HT-29 (cell line): ENCODE data around the gene RXRA. TPM values are rescaled to one million over a fixed set of nuclear protein-coding genes. Genes with fewer than 3 reads are reported as not detected.

ENCODE experiments used
- DNase-seq: peaks from one replicate; pipeline ENCODE4 v3.0.0-alpha.2; 2015; ENCODE audit warnings: low spot score
- total RNA-seq: library from RNA; depleted of rRNA; stranded (reverse); fragments of >200 nt; shearing (Covaris generic); gene quantifications from 2 replicates; pipeline ENCODE4 v1.2.3, GENCODE V29; 2014

The RXRA gene
- total RNA-seq, 1 experiment from 2014 or later = 74.4 TPM

DNA sequence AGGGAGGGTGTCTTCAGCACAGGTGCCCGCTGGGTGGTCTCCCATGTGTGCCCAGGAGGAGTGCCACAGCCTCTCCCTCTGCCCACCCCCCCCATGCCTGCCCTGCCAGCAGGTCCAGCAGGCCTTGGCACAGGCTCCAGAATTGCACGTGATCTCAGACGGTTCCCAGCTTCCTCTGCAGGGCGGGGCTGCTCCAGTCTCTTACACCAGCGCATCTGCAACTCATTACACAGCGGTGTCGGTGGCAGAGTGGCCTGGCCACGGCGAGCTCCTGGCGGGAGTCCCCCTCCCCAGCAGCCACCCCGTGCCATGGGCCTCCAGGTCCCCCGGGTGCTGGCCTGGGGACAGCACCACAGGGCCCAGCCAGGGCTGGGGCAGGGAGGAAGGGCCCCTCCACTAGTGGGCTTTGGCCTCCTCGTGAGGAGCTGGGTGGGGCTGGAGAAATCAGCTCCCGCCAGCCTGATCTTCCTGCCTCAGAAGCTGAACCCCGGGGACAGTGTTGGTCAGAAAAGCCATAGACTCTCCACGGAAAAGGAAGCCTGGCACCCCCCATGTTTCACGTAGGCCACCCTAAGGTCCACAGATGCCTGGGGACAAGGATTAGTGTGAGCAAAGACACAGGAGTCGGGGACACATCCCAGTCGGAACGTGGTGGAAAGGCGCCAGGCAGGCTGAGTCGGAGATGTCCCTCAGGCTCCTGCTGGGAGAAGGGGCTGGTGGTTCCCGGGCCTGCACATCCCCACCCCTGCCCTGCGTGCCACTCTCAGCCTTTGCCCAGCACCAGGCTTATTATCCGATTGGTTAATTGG, 40.2 kb downstream of the RXRA start:
- DNase-seq = peak; percentile 86

DNA sequence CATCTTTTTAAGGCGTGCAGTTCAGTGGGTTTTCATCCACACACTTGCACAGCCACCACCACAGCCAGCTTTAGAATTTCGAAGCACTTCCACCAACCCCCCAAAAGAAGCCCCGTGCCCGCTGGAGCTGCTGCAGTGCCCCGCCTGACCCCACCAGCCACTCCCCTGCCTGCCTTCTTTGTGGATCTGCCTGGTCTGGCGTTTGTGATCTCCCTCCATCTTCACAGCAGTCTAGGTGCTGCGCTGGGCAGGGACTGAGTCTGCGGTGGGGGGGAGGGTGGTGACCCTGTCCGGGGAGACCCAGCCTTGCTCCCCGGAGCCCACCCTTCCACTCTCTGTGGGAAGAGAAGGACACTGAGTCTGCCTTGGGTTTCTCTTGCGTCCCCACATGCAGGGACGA, 40.8 kb downstream of the RXRA start:
- DNase-seq = no peak

DNA sequence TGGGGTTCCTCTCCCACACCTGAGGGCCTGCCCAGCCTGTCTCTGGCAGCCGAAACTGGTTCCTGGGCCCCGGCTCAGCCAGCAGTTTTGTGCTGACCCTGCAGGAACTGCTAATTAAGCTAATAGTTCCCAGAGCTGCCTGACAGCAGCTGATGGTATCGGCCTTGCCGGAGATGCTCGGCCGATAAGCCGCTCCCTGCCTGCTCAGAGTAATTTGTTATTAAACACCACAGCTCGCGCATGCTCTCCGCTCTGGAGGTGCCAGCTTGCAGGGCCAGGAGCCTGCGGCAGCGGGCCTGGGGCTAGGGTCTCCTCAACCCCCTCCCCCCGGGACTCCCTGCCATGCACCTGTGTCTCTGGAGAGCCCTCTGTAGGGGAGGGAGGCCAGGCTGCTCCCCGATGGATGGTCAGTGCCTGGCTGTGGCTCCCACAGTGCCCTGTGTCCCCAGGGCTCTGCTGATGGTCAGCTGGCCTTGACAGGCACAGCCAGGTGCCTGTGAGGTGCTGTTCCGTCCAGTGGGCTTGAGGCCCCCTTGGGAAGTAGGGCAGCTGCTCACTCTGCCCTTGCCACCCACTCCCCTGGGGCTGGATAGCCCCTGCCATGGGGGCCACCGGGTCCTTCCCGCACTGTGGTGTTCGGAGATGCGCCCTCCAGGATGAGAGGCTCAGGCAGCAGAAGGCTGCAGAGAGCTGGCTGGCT, 41.7 kb downstream of the RXRA start:
- no peak for DNase-seq

DNA sequence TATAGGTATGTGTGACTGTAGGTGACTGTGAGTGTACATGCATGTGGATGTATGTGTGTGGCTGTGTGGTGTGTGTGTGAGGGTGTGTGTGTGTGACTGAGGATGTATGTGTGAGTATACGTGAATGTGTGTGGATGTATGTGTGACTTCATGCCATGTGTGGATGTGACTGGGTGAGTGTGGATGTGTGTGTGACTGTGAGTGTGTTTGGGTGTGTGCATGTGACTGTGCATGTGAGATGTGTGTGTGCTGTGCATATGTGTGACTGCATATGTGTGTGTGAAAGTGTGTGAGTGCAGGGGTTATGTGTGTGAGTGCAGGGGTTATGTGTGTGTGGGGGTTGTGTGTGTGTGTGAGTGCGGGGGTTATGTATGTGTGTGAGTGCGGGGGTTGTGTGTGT, 42.3 kb downstream of the RXRA start:
- DNase-seq = no peak

DNA sequence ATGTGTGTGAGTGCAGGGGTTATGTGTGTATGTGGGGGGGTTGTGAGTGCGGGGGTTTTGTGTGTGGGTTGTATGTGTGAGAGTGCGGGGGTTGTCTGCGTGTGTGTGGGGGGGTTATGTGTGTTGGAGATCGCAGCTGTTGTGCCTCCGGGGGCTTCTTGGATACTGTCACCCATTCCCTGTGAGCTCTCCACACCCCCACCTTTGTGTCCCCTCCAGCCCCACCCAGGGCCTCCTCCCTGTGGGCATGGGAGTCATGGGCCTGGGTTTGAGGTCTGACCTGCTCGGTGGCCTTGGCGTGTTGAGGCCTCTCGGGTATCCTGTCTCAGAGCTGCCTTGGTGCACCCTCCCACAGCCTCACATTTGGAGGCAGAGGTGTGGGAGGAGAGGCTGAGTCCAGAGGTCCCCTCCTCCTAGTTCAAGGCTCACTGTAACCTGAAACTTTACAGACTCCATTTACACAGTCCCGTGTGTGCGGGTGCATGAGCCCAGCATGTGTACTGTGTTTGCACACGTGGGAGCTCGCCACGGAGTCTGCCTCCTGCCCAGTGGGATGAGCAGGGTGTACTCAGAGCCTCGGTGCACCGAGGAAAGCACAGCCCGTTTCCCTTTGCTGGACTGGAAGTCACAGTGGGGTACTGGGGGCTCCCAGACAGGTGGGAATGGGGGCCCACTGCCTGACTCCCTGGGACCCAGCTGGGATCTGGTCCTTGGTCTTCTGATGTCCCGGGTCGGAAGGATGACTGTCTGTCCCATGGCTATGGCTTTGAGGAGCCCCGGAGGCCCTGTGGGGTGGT, 43.4 kb downstream of the RXRA start:
- no peak for DNase-seq

DNA sequence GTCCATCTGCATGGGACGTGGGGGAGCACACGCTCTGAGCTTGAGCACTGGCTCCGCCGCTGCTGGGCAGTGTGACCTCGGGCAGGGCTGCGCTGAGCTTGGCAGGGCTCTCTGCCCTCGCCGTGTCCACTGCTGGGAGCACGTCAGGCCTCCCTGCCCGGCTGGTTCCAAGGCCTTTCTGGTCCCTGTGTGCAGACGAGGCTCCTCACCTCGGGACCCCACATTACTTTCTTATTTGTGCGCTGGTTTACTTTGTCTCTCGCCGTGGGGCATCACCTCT, 43.9 kb downstream of the RXRA start:
- no peak for DNase-seq

DNA sequence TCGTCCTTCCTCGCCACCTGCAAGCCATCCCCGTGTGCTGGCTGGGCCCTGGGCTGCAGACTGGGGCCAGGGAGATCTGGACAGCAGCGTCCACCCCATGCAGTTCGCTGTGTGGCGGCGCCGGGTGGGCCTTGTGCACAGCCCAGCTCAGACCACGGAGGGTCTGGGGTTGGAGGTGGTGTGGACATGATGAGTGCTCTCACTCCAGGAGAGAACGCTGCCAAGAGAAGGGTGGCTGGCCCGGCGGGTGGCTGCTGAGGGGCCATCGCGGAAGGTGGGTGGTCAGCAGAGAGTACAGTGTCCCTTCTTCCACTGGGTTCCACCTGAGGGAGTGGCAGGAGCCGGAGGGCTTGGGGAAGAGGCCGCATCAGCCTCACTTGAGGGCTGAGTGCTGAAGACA, 44.4 kb downstream of the RXRA start:
- DNase-seq = no peak

DNA sequence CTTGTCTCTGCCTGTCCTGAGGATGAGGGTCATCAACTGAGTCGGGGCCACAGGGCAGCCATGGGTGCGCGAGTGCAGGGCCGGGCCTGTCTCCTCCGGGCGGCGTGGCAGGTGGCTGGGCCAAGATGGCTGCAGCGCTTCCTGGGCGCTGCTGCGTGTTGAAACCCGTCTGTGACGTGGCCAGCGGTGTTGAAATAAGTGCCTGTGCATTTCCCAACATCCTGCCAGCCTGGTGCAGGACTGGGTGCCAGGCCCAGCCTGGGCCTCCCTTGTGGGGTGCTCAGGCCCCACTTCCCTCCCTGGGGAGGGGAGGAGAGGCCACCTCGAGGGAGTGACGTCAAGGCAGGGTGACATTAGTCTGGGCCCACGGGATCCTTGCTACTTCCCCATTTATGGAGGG, 45.5 kb downstream of the RXRA start:
- DNase-seq = no peak

DNA sequence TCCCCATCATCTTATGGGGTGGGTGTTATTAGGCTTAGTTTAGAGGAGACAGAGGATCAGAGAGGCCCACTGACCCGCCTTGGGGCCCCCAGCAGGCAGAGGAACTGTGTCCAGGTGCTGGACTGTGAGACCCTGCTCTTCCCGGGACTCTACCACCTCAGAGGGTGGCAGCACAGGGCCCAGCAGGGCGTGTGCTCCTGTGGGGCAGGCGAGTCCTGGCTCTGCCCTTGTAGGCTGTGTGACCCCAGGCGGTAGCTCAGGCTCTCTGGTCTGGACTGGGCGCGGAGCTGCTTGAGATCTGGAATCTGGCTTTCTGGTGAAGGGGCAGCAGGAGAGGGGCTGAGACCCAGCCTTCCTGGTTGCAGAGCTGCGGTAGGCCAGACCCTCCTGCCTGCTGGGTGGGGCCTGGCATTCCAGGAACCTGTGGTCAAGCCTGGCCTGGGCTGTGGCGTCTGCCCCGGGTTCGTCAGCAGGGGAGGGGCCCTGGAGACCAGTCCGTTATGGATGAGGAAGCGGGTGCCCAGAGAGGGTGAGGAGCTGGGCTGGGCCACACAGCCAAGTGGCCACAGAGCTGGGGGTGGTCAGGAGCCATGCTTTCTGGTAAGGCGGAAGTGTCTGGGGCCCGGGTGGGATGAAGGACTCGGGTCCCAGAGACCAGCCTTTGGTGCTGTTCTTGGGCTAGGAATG, 46.5 kb downstream of the RXRA start:
- no peak for DNase-seq

DNA sequence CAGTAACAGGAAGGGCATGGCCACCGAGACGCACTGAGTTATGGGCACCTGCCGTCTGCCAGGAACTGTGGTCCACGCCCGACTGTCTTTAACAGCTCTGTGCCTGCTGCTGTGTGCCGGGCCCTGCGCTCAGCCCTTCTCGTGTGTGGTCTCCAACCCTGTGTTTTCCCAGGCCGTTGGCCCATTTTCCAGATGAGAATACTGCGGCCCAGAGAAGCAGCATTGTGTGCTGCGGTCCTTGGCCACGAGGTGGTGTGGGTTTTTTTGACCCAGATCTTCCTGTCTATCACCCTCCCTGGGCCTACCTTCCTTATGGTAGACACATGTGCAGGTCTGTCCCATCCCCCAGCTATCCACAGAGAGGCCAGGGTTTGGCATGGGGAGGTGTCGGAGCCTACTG, 47.0 kb downstream of the RXRA start:
- DNase-seq = no peak

DNA sequence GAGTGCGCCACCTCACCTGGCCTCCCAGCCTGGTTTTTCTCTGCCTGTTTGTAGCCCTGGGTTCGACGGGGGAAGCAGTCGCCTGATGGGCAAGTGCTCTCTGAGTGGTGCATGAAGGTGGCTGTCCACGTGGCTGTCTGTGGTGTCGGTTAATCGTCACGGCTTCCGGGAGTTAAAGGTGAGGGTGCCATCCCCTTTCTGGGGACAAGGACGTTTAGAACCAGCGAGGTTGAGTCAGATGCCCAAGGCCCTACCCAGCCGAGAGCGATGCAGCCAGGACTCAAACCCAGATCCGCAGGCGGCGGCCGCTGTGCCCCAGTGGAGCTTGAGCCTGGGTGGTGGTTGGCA, 47.7 kb downstream of the RXRA start:
- no peak for DNase-seq

DNA sequence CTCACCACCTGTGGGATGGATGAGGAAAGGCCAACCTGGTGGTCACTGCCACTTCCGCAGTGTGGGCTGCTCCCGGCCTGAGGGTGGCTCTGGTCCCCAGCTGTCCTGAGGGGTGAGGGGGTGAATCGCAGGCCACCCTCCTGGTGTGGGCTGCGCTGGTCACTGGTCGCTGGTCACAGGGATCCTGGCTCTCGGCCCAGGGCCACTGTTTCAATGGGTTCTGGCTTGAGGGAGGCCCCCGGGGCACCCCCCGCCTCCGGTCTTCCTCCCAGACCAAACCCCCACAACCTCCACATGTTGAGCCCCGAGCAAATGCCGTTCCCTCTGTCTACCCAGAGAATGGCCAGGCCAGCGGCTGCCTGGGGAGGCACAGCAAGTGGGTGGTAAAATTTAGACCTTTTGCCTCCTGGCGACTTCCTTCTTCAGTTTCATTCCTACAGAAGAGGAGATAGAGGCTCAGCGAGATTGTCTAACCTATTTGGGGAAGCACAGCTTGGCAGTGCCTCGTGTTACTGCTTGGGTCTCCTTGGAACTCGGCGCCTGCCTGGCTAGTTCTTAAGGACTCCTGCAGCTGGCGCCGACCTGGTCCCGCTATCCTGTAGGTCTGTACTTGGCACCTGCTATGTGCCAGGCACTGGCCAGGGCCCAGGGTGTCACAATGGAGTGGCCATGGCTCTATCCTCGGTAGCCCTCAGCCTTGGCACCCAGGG, 48.2 kb downstream of the RXRA start:
- DNase-seq = no peak

DNA sequence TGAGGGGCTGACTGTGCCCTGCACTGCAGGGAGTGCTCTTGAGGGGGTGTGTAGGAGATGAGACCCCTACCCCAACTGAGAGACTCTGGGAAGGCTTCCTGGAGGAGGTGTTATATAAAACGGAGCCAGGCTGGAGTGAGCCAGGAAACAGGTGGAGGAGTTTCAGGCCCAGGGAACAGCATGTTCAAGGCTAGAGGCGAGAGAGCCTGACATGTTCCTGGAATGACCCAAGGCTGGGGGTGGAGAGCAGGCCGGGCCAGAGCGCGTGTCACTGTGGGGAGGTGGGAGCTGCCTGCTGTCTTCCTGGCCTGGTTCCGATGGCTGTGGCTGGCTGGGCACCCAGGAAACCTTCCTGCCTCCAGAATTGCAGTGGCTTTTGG, 48.7 kb downstream of the RXRA start:
- DNase-seq = no peak

DNA sequence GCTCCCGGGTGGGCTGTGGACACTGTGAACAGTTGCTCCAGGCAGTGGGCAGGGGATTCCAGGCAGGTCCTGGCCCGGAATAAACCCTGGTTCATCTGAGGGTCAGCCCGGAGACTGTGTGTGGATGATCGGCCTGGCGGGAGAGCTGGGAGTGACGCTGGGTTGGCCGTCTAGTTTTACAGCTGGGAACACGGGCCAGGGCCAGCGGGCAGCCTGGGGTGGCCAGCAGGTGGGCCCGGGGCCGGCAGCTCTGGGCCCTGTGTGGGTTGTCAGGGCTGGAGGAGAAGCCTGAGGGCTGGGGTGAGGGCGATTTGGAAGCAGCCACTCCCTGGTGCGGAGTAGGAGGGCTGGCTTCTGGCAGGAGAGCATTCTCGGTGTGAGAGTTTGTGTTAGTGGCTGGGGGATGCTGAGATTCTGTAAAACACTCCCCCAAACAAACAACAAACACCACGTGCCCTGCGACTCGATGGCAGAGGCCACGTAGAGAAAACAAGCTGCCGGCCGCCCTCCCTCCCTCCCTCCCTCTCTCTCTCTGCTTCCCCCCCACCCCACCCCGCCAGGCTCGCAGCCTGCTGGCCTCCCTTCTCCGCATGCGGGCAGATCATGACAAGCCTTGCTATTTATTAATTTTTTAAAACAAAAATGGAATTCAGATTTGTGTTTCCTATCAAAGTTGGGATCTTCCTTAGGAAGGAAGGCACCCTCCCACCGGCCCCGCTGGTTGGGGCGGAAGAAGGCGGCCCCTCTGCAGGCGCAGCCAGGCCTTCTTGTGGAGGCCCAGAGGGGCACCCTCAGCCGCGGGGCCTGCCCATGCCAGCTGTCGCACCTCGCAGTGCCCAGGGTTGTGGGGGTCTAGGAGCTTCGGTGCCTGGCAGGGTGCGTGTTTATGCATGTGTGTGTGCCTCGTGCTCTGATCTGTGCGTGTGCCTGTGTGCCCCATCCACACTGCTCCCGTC, 49.5 kb downstream of the RXRA start:
- peak; percentile 37 for DNase-seq

DNA sequence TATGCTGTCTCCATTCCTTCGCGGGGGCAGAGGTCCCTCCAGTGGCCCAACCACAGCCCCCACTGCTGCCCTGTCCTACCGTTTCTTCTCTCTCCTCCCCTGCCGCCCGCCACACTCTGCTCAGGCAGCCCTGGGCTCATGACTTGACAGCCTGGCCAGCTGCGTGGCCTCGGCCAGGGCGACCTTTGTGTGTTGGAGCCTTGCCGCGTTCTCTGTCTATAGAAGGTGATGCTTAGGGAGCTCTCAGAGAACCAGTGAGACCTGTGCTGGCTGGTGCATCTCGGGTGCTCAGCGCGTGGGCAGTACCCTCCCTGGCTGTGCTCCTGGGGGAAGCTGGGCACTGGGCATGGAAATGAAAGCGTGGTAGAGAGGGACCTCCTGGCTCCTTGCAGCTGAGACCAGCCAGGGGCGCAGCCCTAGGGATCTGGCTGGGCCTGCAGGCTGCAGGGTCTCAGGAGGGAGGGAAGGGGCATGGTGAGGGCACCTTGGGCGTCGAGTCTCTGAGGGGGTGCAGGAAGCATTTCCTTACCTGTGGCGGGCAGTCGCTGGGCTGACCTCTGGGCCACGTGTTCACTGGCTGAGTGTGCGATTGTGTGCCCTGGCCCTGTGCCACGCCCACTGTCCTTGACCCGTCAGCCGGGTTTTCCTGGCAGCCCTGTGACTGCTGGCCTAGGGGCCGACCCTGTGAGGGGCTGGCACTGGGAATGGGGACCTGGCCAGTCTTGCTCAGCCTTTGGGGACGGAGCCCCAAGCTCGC, 50.3 kb downstream of the RXRA start:
- no peak for DNase-seq

DNA sequence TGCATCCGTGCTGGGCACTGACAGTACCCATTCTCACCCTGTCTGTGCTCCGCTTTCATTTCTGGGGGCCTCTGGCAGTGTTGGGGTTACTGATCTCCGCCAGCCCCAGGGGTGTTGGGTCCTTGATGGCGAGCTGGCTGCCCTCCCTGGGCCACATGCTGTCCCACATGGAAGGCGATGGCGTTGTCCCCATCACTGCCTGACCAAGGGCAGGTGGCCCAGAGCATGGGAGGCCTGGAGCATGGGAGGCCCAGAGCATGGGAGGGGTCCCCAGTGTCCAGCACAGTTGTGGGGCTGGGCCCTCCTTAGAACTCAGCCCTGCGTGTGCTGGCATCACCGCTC, 50.9 kb downstream of the RXRA start:
- DNase-seq = no peak

DNA sequence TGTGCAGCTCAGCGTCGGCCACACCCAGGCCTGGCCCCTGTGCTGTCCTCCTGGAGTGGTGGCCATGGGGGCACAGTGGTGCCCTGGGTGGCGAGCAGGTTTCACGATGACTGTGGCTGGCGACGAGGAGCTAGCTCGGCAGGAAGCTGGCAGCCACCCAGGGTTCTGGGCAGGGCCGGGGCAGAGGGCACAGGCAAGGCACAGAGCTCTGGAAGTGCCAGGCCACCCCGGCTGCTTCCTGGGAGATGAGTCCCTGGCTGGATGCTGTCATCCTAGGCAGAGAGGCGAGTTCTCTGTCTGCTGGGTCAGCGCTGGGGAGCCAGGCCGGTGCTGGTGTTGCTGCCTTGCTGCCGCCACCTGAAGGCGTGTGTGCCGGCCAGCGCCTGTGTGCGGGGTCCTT, 51.7 kb downstream of the RXRA start:
- DNase-seq = peak; percentile 94

DNA sequence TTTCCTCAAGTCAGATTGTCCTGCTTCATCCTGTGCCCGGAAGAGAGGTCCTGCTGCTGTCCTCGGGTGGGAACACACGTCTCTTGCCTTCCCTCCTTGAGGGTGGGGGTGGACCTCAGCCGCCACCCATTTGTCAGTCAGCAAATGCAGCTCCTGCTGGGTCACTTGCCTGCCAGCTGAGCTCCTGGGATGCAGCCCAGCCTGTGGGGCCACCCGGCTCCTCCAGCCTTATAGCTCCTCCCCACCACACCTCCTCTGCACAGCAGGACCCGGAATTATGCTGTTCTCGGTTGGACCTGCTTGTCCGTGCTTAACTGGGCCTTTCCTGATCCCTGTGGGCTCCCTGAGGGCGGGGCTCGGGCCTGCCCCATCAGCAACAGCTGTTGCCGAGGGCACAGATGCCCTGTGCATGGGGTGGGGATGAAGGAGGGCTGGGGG, 52.7 kb downstream of the RXRA start:
- DNase-seq = peak; percentile 76

DNA sequence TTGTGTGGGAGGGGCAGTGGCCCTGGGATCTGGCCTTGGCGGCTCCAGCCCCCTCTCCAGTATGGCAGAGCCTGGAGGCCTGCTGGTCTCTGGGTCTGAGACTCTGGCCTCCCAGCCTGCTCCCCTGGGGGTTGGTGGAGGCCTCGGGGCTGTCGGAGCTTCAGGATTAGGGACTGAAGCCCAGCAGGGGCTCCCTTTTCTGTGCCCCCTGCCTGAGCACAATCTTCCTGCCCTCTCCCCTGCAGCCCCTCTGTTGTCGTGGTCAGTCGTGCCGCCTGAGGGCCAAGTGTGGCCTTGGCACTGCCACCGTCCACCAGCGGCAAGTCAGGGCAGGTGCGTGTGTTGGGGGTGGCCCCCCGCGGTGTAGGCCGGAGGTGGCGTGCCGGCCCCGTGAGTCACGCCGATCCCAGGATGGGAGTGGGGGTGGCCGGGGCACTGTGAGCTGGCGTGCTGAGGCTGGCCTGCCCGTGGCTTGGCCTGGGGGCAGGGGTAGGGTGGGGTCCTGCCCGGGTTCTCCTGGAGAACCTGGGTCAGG, 53.6 kb downstream of the RXRA start:
- peak; percentile 63 for DNase-seq
